Measurements from ENCODE around the gene WDR37. TPM values are rescaled to one million over a fixed set of nuclear protein-coding genes. Genes with fewer than 3 reads are reported as not detected.
"Not testable (repeated sequence)": the region's sequence is repeated elsewhere in the genome, so short reads cannot be mapped to it uniquely, and the experiment has no call there.

The WDR37 gene
- total and polyA plus RNA-seq, 4 donors = 18.7 to 32.6 (median 28.9) TPM

- H3K27me3 ChIP-seq (ENCODE audit: control insufficient read depth, insufficient read depth, low read length) = no peaks in the 10 kb centered on the region
- no peaks in the 10 kb centered on the region for H3K9me3 ChIP-seq (ENCODE audit: control insufficient read depth, insufficient read depth, low read length)
- H3K4me1 ChIP-seq (ENCODE audit: control insufficient read depth, insufficient read depth, low read length) = no peaks in the 10 kb centered on the region
- no peaks in the 10 kb centered on the region for H3K36me3 ChIP-seq (ENCODE audit: control insufficient read depth, insufficient read depth, low read length)
- H3K27ac ChIP-seq (ENCODE audit: low read depth, low read length) = no peak overlapping the region
- no peak overlapping the region for H3K4me3 ChIP-seq (ENCODE audit: low read depth, low read length)
- no peak for DNase-seq (ENCODE audit: low read depth in 4 of 6, low spot score in 6 of 6)
- 88% methylated on average over 3 of the region's 4 CpGs for WGBS (ENCODE audit: insufficient coverage)
These were observed 101.4 kb downstream of the WDR37 start for GRCh38 chr10:1157615-1157933.

- no peak for DNase-seq (ENCODE audit: low read depth in 4 of 6, low spot score in 6 of 6)
- Histone ChIP-seq H3K27ac (ENCODE audit: low read depth, low read length) (no peak overlapping the region), H3K36me3 (ENCODE audit: control insufficient read depth, insufficient read depth, low read length) (no peaks in the 10 kb centered on the region), H3K4me1 (ENCODE audit: control insufficient read depth, insufficient read depth, low read length) (no peaks in the 10 kb centered on the region), H3K27me3 (ENCODE audit: control insufficient read depth, insufficient read depth, low read length) (no peaks in the 10 kb centered on the region), H3K4me3 (ENCODE audit: low read depth, low read length) (no peak overlapping the region), H3K9me3 (ENCODE audit: control insufficient read depth, insufficient read depth, low read length) (no peaks in the 10 kb centered on the region)
- WGBS (ENCODE audit: insufficient coverage) = 96% methylated on average over 12 of the region's 12 CpGs
These were observed 101.9 kb downstream of the WDR37 start for GRCh38 chr10:1158066-1158465.

DNA sequence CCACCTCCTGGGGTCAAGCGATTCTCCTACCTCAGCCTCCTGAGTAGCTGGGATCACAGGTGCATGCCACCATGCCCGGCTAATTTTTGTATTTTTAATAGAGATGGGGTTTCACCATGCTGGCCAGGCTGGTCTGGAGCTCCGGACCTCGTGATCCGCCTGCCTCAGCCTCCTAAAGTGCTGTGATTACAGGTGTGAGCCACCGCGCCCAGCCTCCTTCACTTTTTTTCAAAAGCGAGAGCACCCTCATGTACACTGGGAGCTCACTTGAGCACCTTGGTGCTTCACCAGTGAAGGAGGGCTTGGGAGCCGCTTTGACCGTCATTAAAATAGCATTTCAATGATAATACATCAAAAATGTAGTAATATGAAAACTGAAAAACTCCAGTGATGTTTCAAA, 102.4 kb downstream of the WDR37 start:
- 98% methylated on average over 5 of the region's 10 CpGs for WGBS (ENCODE audit: insufficient coverage)
- H3K4me1 ChIP-seq (ENCODE audit: control insufficient read depth, insufficient read depth, low read length); H3K4me3 ChIP-seq (ENCODE audit: low read depth, low read length); H3K27ac ChIP-seq (ENCODE audit: low read depth, low read length); DNase-seq (ENCODE audit: low read depth in 4 of 6, low spot score in 6 of 6); H3K9me3 ChIP-seq (ENCODE audit: control insufficient read depth, insufficient read depth, low read length); H3K36me3 ChIP-seq (ENCODE audit: control insufficient read depth, insufficient read depth, low read length); H3K27me3 ChIP-seq (ENCODE audit: control insufficient read depth, insufficient read depth, low read length): not testable (repeated sequence)

DNA sequence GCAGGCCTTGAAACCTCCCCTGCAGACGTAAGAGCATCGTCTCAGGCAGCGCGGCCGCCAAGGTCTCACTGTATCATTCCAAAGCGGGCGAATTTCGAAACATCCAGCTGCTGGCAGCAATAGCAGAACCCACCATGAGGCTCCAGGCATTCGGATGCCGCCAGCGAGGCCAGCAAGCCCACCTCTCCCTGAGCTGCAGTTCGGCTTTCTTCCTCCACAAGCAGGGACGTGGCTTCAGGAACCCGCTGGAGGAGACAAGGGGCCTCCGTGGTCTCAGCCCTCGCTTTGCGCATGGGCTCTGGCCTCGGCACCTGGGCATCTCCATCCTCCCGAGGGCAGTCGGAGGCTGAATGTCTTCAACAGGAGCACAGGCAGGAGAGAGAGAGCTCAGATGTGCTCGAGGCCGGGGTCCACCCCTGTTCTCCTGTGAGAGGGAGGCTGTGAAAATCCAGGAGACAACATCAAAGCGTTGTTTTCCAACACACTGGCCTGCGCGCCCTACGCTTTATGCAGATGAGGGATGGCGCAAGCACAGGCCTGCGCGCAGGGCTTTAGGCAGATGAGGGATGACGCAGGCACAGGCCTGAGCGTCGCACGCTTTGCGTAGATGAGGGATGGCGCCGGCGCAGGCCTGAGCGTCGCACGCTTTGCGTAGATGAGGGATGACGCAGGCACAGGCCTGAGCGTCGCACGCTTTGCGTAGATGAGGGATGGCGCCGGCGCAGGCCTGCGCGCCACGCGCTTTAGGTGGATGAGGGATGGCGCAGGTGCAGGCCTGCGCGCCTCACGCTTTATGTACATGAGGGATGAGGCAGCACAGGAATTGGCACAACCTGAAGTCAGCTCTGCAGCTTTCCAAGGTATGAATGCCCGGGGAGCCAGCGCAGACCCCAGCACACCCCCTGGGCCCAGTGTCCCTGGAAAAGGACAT, 103.2 kb downstream of the WDR37 start:
- no peak overlapping the region for H3K4me3 ChIP-seq (ENCODE audit: low read depth, low read length)
- no peaks in the 10 kb centered on the region for H3K9me3 ChIP-seq (ENCODE audit: control insufficient read depth, insufficient read depth, low read length)
- H3K27ac ChIP-seq (ENCODE audit: low read depth, low read length) = no peak overlapping the region
- H3K36me3 ChIP-seq (ENCODE audit: control insufficient read depth, insufficient read depth, low read length) = no peaks in the 10 kb centered on the region
- H3K27me3 ChIP-seq (ENCODE audit: control insufficient read depth, insufficient read depth, low read length) = no peaks in the 10 kb centered on the region
- H3K4me1 ChIP-seq (ENCODE audit: control insufficient read depth, insufficient read depth, low read length) = no peaks in the 10 kb centered on the region
- 88% methylated on average over 59 of the region's 59 CpGs for WGBS (ENCODE audit: insufficient coverage)
- no peak for DNase-seq (ENCODE audit: low read depth in 4 of 6, low spot score in 6 of 6)

GRCh38 chr10:1160561-1161314, 104.6 kb downstream of the WDR37 start:
- WGBS (ENCODE audit: insufficient coverage) = 89% methylated on average over 22 of the region's 25 CpGs
- no peaks in the 10 kb centered on the region for H3K4me1 ChIP-seq (ENCODE audit: control insufficient read depth, insufficient read depth, low read length)
- H3K9me3 ChIP-seq (ENCODE audit: control insufficient read depth, insufficient read depth, low read length) = no peaks in the 10 kb centered on the region
- no peak overlapping the region for H3K4me3 ChIP-seq (ENCODE audit: low read depth, low read length)
- DNase-seq (ENCODE audit: low read depth in 4 of 6, low spot score in 6 of 6) = no peak
- H3K27me3 ChIP-seq (ENCODE audit: control insufficient read depth, insufficient read depth, low read length) = no peaks in the 10 kb centered on the region
- H3K27ac ChIP-seq (ENCODE audit: low read depth, low read length) = no peak overlapping the region
- no peaks in the 10 kb centered on the region for H3K36me3 ChIP-seq (ENCODE audit: control insufficient read depth, insufficient read depth, low read length)

GRCh38 chr10:1161315-1161673, 105.1 kb downstream of the WDR37 start:
- H3K4me1 ChIP-seq (ENCODE audit: control insufficient read depth, insufficient read depth, low read length); H3K4me3 ChIP-seq (ENCODE audit: low read depth, low read length); DNase-seq (ENCODE audit: low read depth in 4 of 6, low spot score in 6 of 6); H3K36me3 ChIP-seq (ENCODE audit: control insufficient read depth, insufficient read depth, low read length); H3K9me3 ChIP-seq (ENCODE audit: control insufficient read depth, insufficient read depth, low read length); H3K27ac ChIP-seq (ENCODE audit: low read depth, low read length); H3K27me3 ChIP-seq (ENCODE audit: control insufficient read depth, insufficient read depth, low read length): not testable (repeated sequence)
- 100% methylated on average over 1 of the region's 5 CpGs for WGBS (ENCODE audit: insufficient coverage)

GRCh38 chr10:1162481-1163203, 106.5 kb downstream of the WDR37 start:
- Histone ChIP-seq H3K27ac (ENCODE audit: low read depth, low read length) (no peak overlapping the region), H3K9me3 (ENCODE audit: control insufficient read depth, insufficient read depth, low read length) (no peaks in the 10 kb centered on the region), H3K4me3 (ENCODE audit: low read depth, low read length) (no peak overlapping the region), H3K27me3 (ENCODE audit: control insufficient read depth, insufficient read depth, low read length) (no peaks in the 10 kb centered on the region), H3K36me3 (ENCODE audit: control insufficient read depth, insufficient read depth, low read length) (no peaks in the 10 kb centered on the region), H3K4me1 (ENCODE audit: control insufficient read depth, insufficient read depth, low read length) (no peaks in the 10 kb centered on the region)
- WGBS (ENCODE audit: insufficient coverage) = 87% methylated on average over 12 of the region's 13 CpGs
- DNase-seq (ENCODE audit: low read depth in 4 of 6, low spot score in 6 of 6) = no peak

DNA sequence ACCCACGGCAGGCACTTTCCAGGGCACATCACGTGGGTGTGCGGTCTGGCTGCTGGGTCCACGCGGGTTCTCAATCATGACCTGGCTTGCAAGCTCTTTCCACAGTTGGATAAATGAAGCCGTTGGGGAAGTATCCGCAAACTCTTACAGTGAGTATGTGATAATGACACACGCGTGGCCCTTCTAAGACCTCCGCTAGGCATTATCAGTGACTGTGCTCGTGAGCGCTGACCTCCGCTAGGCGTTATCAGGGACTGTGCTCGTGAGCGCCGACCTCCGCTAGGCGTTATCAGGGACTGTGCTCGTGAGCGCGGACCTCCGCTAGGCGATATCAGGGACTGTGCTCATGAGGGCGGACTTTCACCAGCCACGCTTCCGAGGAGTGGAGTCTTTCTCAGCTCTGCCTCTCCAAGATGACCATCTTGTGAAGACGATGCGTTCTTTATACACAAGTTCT, 107.0 kb downstream of the WDR37 start:
- no peak overlapping the region for H3K27ac ChIP-seq (ENCODE audit: low read depth, low read length)
- no peak for DNase-seq (ENCODE audit: low read depth in 4 of 6, low spot score in 6 of 6)
- H3K27me3 ChIP-seq (ENCODE audit: control insufficient read depth, insufficient read depth, low read length) = no peaks in the 10 kb centered on the region
- H3K4me1 ChIP-seq (ENCODE audit: control insufficient read depth, insufficient read depth, low read length) = no peaks in the 10 kb centered on the region
- no peak overlapping the region for H3K4me3 ChIP-seq (ENCODE audit: low read depth, low read length)
- H3K36me3 ChIP-seq (ENCODE audit: control insufficient read depth, insufficient read depth, low read length) = no peaks in the 10 kb centered on the region
- WGBS (ENCODE audit: insufficient coverage) = 92% methylated on average over 29 of the region's 29 CpGs
- H3K9me3 ChIP-seq (ENCODE audit: control insufficient read depth, insufficient read depth, low read length) = no peaks in the 10 kb centered on the region

DNA sequence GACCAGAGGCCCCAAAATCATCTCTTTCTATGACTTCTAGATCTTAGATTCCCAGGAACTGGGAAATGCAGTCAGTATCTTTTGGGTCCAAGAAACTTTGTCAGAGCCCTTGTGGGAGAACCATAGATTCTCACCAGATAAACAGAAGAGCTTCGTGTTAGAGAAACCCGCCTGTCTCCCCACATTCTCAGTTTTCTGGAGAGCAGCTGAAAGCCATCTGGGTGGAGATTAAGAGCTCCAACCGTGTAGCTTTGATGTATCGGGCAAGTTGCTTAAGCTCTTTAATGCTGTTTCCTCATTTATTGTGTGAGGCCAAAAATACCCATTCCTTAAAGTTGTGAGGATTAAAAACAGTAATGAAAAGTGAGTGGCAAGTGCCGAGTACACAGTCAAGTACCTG, 107.6 kb downstream of the WDR37 start:
- no peak for DNase-seq (ENCODE audit: low read depth in 4 of 6, low spot score in 6 of 6)
- Histone ChIP-seq H3K4me1 (ENCODE audit: control insufficient read depth, insufficient read depth, low read length) (no peaks in the 10 kb centered on the region), H3K4me3 (ENCODE audit: low read depth, low read length) (no peak overlapping the region)

More for the DNA sequence above, 107.6 kb downstream of the WDR37 start:
- H3K36me3 ChIP-seq (ENCODE audit: control insufficient read depth, insufficient read depth, low read length) = no peaks in the 10 kb centered on the region
- no peak overlapping the region for H3K27ac ChIP-seq (ENCODE audit: low read depth, low read length)
- H3K9me3 ChIP-seq (ENCODE audit: control insufficient read depth, insufficient read depth, low read length) = no peaks in the 10 kb centered on the region
- no peaks in the 10 kb centered on the region for H3K27me3 ChIP-seq (ENCODE audit: control insufficient read depth, insufficient read depth, low read length)
- 79% methylated on average over 2 of the region's 5 CpGs for WGBS (ENCODE audit: insufficient coverage)

Measured in spinal cord (tissue), 10 donors.